ENCODE results near the gene VPS39. TPM values are rescaled to one million over a fixed set of nuclear protein-coding genes. Genes with fewer than 3 reads are reported as not detected.

VPS39 gene
- total RNA-seq, 1 donor from 2014 or later = 49.3 TPM

DNA sequence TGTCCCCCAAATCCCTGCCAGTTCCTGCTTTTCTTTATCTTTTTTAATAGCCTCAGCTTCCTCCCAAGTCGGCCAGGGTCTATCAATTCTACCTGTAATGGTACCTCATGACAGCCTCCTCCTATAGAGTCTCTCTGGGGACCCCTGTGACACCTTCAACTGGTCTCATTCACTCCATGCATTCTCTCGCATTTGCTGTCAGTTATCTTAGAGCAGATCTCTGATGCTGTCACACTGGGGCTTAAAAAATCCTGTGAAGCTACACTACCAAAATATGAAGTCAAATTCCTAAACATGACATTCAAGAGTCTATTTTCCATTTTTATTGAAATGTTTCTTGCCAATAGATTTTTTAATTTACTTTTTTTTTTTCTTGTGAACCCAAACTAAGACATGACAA is 5.5 kb downstream of the VPS39 start:
- DNase-seq (ENCODE audit: low spot score) = no peak
- intact Hi-C loops (cut with DNase I) = no loop called here

DNA sequence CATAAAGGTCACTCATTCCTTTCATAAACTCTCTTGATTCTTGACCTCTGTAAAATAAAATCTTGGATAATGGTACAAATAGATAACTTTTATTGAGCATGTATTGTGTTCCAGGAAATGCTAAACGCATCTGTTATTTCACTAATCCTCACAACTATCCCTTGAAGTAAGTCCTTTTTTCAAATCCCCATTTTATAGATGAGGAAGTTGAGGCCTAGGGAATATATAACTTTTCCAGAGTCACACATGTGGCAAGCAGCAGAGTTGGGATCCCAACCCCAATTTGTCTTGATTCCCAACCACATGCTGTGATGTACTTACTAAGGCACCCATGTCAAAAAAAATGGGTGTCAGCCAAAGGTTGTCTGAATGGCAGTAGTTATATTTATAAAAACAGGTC is 6.3 kb downstream of the VPS39 start:
- no peak for DNase-seq (ENCODE audit: low spot score)
- intact Hi-C loops (cut with DNase I) = no loop called here

DNA sequence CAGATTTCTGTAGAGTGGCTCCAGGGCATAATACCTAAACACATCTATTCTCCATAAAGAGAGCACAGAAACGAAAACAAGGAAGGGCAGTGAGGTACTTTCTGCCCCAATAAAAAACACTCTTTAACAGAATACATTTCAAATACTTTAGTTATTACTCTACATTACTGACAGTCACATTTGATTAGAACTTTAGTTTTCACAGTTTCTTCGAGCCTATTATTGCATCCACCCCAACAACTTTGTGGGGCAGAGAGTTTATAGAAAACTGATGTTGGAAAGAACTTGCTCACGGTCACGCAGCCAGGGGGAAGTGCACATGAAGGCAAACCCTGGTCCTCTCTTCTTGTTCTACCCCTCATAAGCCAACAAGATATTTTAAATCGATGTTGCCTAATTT is 9.0 kb downstream of the VPS39 start:
- intact Hi-C loops (cut with DNase I) = no loop called here

DNA sequence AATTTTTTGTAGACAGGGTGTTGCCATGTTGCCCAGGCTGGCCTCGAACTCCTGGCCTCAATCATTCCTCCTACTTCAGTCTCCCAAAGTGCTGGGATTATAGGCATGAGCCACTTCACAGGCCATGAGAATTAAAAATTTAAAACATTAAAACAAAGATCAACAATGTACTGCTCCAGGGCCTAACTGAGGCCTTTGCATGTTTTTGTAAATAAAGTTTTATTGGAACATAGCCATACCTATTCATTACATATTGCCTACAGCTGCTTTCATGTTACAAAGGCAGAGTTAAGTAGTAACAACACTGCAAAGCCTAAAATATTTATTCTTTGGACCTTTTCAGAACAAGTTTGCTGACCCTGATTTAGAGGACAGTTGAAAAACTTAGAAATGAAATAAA is 9.6 kb downstream of the VPS39 start:
- intact Hi-C loops (cut with DNase I) = no loop called here
- DNase-seq (ENCODE audit: low spot score) = no peak

More for the DNA sequence above, 9.0 kb downstream of the VPS39 start:
- no peak for DNase-seq (ENCODE audit: low spot score)

DNA sequence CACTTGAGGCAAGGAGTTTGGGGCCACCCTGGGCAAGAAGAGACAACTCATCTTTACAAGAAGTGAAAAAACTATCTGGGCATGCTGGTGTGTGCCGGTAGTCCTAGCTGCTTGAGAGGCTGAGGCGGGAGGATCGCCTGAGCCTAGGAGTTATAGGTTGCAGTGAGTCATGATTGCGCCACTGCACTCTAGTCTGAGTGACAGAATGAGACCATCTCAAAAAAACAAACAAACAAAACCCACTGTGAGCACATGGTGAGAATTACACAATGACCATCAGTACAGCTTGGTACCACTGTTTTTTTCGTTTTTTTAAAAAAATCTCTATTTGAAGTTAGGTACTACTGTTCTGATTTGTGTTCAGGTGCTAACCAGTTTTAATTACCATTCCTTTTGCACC is 13.6 kb downstream of the VPS39 start:
- intact Hi-C loops (cut with DNase I) = no loop called here

DNA sequence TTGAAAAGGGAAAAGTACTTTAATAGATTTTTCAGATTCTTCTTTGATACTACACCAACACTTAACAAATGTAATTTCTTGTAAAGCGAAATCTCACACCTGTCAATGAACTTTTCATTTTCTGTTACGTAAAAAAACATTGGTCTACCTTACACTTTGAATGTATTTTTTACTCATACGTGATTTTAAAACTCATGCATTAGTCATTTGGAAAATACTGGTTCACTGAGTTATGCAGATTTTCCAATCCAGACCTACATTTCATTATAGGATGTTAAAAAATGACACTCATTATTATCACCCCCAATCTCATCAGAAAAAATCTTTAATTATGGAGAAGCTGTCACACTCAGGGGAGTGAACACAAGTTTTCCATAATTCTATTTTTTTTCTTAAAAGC is 14.7 kb downstream of the VPS39 start:
- intact Hi-C loops (cut with DNase I) = no loop called here
- no peak for DNase-seq (ENCODE audit: low spot score)

More for the DNA sequence above, 13.6 kb downstream of the VPS39 start:
- DNase-seq (ENCODE audit: low spot score) = no peak

DNA sequence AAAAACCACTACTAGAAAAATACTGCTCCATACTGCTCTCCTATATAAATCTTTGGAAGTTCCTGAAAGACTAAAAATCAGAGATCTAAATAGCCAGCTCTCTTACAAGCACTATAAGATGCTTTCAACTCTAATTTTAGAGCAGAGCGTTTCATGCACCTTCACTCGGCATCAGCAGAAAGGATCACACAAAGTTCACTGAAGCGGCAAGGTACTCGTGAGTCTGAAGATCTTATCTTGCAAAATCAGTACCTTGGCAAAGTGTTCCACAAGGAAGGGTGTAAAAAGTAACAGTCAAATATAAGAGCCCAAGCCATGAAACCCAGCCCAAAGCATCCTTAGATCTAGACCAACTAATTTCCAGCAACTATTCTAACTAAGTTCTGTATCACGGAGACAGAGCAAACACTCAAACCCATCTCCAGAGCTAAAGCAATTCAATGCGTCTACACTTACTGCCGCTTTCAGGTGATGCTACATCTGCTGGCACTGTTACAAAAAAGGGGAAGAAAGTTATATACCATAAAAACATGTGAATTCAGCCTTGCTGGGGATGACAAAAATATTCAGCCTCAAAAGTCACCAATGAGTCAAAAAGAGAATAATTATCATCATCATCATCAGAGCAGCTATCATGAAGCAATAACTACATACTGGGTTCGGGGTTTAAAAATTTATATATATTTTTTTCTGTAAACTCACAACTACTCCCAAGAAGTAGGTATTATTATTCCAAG is 16.3 kb downstream of the VPS39 start:
- no peak for DNase-seq (ENCODE audit: low spot score)
- intact Hi-C loops (cut with DNase I) = no loop called here

DNA sequence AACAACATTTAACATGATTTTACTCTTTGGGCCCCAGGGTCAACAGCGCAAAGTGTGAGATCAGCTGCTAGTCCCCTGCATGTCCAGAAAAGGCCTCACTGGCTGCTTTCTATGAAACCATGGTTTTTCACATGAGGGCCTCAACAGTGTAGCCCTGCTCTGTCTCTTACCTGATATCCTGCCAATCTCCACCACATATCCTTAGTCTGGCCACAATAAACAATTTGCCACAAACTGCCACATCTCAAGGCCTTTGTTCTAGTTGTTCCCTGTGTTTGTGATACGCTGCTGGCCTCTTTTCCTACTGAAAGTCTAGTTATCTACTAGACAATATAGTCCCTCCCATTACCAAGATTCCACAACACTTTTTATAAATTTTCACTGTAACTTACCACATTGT is 17.7 kb downstream of the VPS39 start:
- no peak for DNase-seq (ENCODE audit: low spot score)
- intact Hi-C loops (cut with DNase I) = no loop called here

DNA sequence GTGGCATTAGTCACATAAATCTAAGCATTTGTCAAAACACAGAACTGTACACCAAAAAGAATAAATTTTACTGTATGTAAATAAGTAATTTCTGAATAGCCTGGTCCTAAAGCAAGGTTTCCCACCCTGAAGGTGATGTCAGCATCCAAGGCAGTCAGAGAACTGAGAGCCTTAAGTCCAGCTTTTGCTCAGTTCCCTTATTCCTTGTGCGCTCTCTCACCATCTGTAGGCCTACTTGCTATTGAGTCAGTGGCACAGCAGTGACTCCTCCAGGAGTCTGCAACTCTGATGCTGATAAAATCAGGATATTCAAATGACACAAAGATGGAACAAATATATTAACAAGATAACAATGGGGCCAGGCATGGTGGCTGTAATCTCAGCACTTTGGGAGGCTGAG is 22.3 kb downstream of the VPS39 start:
- intact Hi-C loops (cut with DNase I) = no loop called here
- no peak for DNase-seq (ENCODE audit: low spot score)

DNA sequence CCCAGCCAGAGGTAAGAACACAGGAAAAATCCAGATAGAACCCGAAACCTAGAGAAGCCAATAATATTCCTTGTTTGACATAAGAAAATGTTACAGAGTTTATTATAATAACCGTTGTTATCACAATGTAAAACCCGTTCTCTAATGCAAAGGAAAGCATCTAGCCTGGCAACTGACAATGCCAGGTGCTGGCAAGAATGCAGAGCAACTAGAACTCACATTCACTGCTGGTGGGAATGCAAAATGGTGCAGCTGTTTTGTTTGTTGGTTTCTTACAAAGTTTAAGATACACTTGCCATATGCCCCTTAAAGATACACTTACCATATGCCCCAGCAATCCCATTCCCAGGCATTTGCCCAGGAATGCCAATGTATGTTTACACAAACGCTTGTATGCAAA is 23.4 kb downstream of the VPS39 start:
- no peak for DNase-seq (ENCODE audit: low spot score)
- intact Hi-C loops (cut with DNase I) = no loop called here

DNA sequence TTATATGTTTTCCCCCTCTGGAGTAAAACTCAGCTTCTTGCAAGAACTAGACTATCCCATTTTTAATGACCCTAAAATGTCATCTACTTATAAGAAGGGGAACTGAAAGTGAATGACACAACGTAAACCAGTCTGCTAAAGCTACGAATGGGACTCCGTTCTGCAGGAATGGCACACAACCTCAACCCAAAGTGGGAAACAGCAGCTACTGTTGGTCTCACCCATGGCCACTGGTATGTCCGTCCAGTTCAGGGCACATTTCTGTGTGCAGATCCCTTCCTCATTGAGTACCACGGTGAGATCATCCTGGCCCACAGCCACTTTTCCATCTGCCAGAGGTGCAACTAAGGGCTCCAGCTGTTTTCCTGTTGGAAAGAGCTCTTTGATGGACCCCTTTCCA is 23.8 kb downstream of the VPS39 start:
- no peak for DNase-seq (ENCODE audit: low spot score)
- intact Hi-C loops (cut with DNase I) = no loop called here

DNA sequence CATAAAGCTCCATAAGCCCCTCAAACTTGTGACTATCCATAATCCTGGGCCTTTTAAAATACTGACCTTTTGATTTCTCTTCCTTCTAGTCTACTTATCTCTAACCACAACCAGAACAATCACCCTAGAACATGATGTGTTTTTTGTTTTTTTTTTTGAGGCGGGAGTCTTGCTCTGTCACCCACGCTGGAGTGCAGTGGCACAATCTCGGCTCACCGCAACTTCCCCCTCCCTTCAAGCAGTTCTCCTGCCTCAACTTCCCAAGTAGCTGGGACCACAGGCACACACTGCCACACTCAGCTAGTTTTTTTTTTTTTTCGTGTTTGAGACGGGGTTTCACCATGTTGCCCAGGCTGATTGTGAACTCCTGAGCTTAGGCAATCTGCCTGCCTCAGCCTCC is 25.1 kb downstream of the VPS39 start:
- DNase-seq (ENCODE audit: low spot score) = no peak
- intact Hi-C loops (cut with DNase I) = no loop called here

DNA sequence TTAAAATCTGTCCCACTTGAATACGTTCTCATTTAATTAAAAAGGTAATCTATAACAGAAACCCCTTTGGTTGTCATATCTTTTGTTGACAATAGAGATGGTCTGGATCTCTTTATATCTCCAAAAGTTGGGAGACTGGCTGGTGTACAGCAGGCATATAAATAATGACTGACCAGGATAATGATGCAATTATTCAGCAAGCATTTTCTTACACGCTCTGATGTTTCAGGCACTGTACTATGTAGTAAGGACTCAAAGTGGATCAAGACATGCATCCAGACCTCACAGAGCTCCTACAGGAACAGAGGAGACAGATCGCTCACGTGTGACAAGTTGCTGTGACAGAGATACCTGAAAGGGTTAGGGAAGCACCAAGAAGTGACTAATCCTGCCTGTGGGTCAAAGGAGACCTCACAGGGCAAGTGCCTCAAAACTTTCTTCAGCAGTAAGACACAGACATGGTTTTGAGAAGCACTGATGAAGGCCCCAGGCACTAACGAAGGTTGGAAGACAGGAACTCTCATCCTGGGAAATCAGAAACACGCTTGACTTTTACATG is 25.7 kb downstream of the VPS39 start:
- intact Hi-C loops (cut with DNase I) = no loop called here
- DNase-seq (ENCODE audit: low spot score) = no peak

DNA sequence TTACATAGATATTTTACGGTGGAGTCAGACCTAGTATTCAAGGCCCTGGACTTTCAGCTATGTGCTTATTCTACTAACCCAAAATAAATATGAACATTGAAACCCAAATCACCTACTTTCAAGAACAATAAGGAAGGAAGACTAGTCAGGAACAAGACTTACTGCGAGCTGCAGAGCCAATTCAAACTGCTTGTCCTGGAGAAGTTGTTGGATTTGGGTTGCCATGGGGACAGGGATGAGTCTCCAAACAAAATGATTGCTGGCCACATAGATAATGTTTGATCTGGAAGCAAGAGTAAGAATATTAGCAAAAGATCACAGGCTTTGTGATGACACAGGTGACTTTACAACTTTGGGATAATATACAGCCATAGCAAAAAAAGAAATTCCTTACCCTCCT is 30.0 kb downstream of the VPS39 start:
- intact Hi-C loops (cut with DNase I) = no loop called here
- no peak for DNase-seq (ENCODE audit: low spot score)

DNA sequence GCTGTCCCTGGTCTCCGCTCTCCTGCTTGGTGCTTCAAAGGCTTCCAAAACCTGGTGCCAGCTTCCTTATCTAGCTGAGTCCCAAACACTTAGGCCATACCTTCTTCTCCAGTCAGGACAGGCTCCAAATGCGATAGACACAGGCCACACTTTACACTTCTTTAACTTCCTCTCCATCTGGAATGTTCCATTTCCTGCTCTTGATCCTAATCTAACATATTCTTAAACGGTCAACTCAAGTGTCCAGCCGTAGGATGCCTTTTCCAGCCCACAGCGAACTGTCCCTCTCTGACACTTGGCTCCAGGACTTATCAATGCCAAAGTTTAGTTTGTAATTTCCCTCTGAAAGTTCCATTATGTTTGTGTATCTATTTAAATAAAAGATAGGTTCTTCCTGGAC is 32.4 kb downstream of the VPS39 start:
- no peak for DNase-seq (ENCODE audit: low spot score)
- intact Hi-C loops (cut with DNase I) = no loop called here

DNA sequence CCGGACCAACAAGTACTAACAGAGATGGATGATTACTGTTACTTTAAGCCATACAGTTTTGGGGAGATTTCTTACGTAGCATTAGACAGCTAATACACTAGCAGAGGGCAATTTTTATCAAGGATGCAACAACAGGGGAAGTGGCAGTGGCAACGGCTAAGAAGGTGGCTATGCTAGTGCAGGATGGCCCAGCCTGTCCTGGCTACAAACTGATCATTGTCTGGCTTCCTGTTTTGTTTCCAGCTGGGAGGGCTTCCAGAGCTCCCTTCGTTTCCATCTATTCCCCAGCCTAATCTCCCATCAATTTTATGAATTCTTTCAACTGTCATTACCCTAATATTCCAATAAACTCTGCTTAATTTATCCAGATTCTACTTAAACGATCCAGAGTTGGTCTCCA is 35.6 kb downstream of the VPS39 start:
- DNase-seq (ENCODE audit: low spot score) = no peak
- intact Hi-C loops (cut with DNase I) = no loop called here

DNA sequence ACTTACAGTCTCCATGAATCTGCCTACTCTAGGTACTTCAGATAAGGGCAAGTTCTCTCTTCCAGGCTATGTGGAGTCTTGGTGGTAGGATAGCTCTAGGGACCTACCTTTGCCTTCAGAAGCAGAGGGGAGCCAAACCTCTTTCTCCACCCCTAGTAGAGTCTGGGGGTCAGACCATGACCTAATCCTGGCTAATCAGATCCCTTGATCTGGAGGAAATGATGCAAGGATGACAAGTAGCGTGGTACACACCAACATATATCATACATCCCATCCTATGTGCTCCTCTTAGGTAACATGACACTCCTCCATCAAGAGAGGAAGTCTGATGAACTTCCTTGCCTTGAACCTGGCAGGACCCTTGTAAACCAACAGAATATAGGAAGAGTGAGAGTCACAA is 36.3 kb downstream of the VPS39 start:
- intact Hi-C loops (cut with DNase I) = no loop called here
- no peak for DNase-seq (ENCODE audit: low spot score)

DNA sequence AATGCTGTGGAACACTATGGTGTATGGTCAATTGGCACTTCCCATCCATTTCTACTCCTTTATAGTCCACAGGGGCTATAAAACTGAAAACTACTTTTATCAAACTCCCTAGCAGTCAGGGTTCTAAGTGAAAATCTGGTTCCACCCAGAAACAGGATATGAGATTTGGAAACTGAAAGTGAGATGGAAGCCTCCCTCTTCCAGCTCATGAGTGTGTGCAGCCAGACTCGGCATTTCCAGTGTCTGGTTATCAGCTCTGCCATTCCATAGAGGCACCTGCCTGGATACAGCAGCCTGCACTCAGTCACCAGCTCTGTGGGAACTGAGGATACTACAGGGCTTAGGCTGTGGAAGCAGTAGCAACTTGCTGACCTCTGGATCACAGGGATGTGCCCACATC is 37.0 kb downstream of the VPS39 start:
- intact Hi-C loops (cut with DNase I) = no loop called here
- DNase-seq (ENCODE audit: low spot score) = no peak

DNA sequence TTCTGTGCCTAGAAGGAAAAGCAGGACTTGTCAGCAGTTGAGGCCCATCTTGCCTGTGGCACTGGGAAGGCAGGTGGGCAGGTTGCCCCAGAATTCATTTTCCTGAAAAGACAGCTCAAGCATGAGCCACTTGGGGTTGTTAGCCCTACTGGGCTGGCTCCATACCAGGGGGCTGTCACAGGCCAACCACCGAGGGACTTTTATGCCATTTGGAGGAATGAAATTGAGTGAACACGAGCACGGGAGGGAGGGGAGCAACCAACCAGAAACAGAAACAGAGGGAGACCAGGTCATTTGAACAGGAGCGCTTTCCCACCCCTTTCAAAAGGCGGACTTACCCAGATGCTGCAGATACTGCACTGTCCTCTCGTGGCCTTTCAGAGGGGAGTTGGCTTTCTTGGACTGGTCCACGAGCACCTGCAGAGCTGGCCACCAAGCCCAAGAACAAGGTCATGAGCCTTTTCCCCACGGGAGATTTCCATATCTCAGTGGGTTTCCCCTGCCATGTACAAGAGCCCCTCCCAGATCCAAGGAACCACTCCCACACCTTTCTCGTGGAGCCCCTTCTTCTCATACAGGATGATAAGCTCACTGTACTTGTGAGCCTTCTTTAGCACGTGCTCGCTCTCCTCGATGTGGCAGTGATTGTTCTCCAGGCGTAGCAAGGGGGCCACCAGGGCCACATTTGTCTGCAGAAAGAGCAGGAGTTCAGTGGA is 41.7 kb downstream of the VPS39 start:
- intact Hi-C loops (cut with DNase I) = no loop called here
- peak; percentile 27 for DNase-seq (ENCODE audit: low spot score)

DNA sequence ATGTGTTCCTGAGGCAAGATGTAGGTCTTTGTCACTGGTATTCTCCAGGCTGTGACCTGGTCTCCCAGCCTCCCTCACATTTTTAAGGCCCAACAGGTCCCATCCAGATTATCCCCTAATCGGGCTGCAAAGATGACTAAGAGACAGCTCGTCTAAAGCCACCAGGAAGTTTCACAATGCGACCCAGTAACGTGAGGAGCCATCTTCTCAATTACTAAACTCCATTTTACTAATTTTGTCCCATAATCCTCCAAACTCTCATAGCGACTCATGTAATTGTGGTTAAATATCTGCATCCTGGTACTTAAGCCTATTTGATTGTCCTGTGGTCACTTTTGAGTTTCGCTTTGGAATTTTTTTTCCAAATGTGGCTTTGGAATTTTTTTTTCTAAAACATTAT is 43.0 kb downstream of the VPS39 start:
- no peak for DNase-seq (ENCODE audit: low spot score)
- intact Hi-C loops (cut with DNase I) = no loop called here

DNA sequence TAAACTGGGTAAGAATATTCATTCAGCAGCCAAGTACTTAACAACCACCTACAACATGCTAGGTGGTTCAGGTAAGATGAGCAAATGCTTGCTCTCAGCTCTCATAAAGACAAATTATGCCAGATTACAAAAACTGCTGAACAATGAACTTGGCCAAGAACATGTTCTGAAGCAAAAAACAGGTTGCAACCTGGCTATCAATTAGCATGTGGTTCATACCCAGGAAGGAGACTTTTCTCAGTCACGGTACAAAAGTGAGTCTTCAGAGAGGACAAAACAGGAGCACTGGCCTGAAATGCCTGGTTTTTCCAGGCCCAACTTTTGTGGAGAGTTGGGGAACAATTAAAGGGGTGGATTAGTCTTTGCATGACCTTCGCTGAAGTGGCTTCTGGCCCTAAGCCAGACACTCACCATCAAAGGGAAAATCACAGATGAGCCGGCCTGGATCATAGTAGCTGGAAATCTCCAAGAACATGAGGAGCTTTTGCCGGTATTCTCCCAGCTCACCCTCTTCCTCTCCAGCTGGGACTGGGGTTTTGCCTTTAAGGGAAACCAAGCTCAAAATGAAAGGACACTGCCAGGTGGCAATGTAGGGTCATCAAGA is 44.1 kb downstream of the VPS39 start:
- intact Hi-C loops (cut with DNase I) = no loop called here
- DNase-seq (ENCODE audit: low spot score) = peak; percentile 36

All from cardiac septum (tissue), 1 donor.